ENCODE data around the gene AP1S1.
"Not testable (repeated sequence)": the region's sequence is repeated elsewhere in the genome, so short reads cannot be mapped to it uniquely, and the experiment has no call there.

Gene AP1S1

GRCh38 chr7:101153969-101154692, at the start of gene AP1S1:
Gene AP1S1 (plus strand): TSS chr7:101154476. CDS start chr7:101154515, 39 bp downstream.
- in situ Hi-C loops (cut with MboI; ENCODE audit: low sequenced_read_pairs) = no loop called here

GRCh38 chr7:101104799-101105198, 49.5 kb upstream of the AP1S1 start:
- in situ Hi-C loops (cut with MboI; ENCODE audit: low sequenced_read_pairs) = no loop called here

GRCh38 chr7:101105248-101105647, 49.0 kb upstream of the AP1S1 start:
- in situ Hi-C loops (cut with MboI; ENCODE audit: low sequenced_read_pairs) = not testable (repeated sequence)

- in situ Hi-C loops (cut with MboI; ENCODE audit: low sequenced_read_pairs) = no loop called here
Measured at GRCh38 chr7:101106386-101106785, 47.9 kb upstream of the AP1S1 start.

- in situ Hi-C loops (cut with MboI; ENCODE audit: low sequenced_read_pairs) = no loop called here
Measured at GRCh38 chr7:101108330-101108857, 45.9 kb upstream of the AP1S1 start.

GRCh38 chr7:101108961-101109360, 45.3 kb upstream of the AP1S1 start:
- in situ Hi-C loops (cut with MboI; ENCODE audit: low sequenced_read_pairs) = no loop called here

- in situ Hi-C loops (cut with MboI; ENCODE audit: low sequenced_read_pairs) = no loop called here
Measured at GRCh38 chr7:101109368-101109767, 44.9 kb upstream of the AP1S1 start.

- in situ Hi-C loops (cut with MboI; ENCODE audit: low sequenced_read_pairs) = no loop called here
Measured at GRCh38 chr7:101111261-101111660, 43.0 kb upstream of the AP1S1 start.

GRCh38 chr7:101112233-101112632, 42.0 kb upstream of the AP1S1 start:
- in situ Hi-C loops (cut with MboI; ENCODE audit: low sequenced_read_pairs) = no loop called here

- in situ Hi-C loops (cut with MboI; ENCODE audit: low sequenced_read_pairs) = not testable (repeated sequence)
Measured at GRCh38 chr7:101113140-101113539, 41.1 kb upstream of the AP1S1 start.

- in situ Hi-C loops (cut with MboI; ENCODE audit: low sequenced_read_pairs) = no loop called here
Measured at GRCh38 chr7:101113836-101114235, 40.4 kb upstream of the AP1S1 start.

GRCh38 chr7:101114492-101114891, 39.8 kb upstream of the AP1S1 start:
- in situ Hi-C loops (cut with MboI; ENCODE audit: low sequenced_read_pairs) = no loop called here

GRCh38 chr7:101115215-101115614, 39.1 kb upstream of the AP1S1 start:
- in situ Hi-C loops (cut with MboI; ENCODE audit: low sequenced_read_pairs) = no loop called here

GRCh38 chr7:101116898-101117297, 37.4 kb upstream of the AP1S1 start:
- in situ Hi-C loops (cut with MboI; ENCODE audit: low sequenced_read_pairs) = no loop called here

GRCh38 chr7:101118856-101119255, 35.4 kb upstream of the AP1S1 start:
- in situ Hi-C loops (cut with MboI; ENCODE audit: low sequenced_read_pairs) = no loop called here

GRCh38 chr7:101119876-101120275, 34.4 kb upstream of the AP1S1 start:
- in situ Hi-C loops (cut with MboI; ENCODE audit: low sequenced_read_pairs) = no loop called here

GRCh38 chr7:101120315-101120714, 34.0 kb upstream of the AP1S1 start:
- in situ Hi-C loops (cut with MboI; ENCODE audit: low sequenced_read_pairs) = no loop called here

GRCh38 chr7:101121631-101121990, 32.7 kb upstream of the AP1S1 start:
- in situ Hi-C loops (cut with MboI; ENCODE audit: low sequenced_read_pairs) = not testable (repeated sequence)

GRCh38 chr7:101121991-101122932, 32.0 kb upstream of the AP1S1 start:
- in situ Hi-C loops (cut with MboI; ENCODE audit: low sequenced_read_pairs) = no loop called here

GRCh38 chr7:101122933-101123702, 31.2 kb upstream of the AP1S1 start:
- in situ Hi-C loops (cut with MboI; ENCODE audit: low sequenced_read_pairs) = no loop called here

- in situ Hi-C loops (cut with MboI; ENCODE audit: low sequenced_read_pairs) = no loop called here
Measured at GRCh38 chr7:101123703-101124068, 30.6 kb upstream of the AP1S1 start.

Data from HL-60/S4 treated with retinoic acid at 250 ng/mL for 4 days and 3 days (cell line).